ENCODE measurements around the gene BBOX1. TPM values are rescaled to one million over a fixed set of nuclear protein-coding genes. Genes with fewer than 3 reads are reported as not detected.

The BBOX1 gene
- total and polyA plus RNA-seq, 2 of the 8 experiments (the other 6 are each of a cell fraction or from before 2014, with no cell fraction given) = not detected

DNA sequence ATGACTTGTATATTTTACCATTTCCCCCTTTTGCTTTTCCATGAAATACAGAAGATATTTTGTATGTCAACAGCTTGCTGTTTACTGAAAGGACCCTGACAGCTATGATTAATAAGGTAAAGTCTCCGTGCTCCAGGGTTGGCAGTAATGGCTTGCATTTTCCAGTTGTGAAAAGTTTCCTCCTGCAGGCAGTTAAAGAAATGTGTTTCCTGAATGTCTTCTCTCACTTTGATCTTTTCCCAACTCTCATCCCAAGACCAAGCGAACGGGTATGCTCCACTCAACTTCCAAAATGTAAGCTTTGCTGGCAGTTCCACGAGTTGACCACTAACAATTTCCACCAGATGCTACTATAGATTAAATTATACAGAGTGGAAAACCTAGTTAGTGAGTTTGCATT, 37.8 kb upstream of the BBOX1 start (continued):
- TF ChIP-seq, protein P1, sequence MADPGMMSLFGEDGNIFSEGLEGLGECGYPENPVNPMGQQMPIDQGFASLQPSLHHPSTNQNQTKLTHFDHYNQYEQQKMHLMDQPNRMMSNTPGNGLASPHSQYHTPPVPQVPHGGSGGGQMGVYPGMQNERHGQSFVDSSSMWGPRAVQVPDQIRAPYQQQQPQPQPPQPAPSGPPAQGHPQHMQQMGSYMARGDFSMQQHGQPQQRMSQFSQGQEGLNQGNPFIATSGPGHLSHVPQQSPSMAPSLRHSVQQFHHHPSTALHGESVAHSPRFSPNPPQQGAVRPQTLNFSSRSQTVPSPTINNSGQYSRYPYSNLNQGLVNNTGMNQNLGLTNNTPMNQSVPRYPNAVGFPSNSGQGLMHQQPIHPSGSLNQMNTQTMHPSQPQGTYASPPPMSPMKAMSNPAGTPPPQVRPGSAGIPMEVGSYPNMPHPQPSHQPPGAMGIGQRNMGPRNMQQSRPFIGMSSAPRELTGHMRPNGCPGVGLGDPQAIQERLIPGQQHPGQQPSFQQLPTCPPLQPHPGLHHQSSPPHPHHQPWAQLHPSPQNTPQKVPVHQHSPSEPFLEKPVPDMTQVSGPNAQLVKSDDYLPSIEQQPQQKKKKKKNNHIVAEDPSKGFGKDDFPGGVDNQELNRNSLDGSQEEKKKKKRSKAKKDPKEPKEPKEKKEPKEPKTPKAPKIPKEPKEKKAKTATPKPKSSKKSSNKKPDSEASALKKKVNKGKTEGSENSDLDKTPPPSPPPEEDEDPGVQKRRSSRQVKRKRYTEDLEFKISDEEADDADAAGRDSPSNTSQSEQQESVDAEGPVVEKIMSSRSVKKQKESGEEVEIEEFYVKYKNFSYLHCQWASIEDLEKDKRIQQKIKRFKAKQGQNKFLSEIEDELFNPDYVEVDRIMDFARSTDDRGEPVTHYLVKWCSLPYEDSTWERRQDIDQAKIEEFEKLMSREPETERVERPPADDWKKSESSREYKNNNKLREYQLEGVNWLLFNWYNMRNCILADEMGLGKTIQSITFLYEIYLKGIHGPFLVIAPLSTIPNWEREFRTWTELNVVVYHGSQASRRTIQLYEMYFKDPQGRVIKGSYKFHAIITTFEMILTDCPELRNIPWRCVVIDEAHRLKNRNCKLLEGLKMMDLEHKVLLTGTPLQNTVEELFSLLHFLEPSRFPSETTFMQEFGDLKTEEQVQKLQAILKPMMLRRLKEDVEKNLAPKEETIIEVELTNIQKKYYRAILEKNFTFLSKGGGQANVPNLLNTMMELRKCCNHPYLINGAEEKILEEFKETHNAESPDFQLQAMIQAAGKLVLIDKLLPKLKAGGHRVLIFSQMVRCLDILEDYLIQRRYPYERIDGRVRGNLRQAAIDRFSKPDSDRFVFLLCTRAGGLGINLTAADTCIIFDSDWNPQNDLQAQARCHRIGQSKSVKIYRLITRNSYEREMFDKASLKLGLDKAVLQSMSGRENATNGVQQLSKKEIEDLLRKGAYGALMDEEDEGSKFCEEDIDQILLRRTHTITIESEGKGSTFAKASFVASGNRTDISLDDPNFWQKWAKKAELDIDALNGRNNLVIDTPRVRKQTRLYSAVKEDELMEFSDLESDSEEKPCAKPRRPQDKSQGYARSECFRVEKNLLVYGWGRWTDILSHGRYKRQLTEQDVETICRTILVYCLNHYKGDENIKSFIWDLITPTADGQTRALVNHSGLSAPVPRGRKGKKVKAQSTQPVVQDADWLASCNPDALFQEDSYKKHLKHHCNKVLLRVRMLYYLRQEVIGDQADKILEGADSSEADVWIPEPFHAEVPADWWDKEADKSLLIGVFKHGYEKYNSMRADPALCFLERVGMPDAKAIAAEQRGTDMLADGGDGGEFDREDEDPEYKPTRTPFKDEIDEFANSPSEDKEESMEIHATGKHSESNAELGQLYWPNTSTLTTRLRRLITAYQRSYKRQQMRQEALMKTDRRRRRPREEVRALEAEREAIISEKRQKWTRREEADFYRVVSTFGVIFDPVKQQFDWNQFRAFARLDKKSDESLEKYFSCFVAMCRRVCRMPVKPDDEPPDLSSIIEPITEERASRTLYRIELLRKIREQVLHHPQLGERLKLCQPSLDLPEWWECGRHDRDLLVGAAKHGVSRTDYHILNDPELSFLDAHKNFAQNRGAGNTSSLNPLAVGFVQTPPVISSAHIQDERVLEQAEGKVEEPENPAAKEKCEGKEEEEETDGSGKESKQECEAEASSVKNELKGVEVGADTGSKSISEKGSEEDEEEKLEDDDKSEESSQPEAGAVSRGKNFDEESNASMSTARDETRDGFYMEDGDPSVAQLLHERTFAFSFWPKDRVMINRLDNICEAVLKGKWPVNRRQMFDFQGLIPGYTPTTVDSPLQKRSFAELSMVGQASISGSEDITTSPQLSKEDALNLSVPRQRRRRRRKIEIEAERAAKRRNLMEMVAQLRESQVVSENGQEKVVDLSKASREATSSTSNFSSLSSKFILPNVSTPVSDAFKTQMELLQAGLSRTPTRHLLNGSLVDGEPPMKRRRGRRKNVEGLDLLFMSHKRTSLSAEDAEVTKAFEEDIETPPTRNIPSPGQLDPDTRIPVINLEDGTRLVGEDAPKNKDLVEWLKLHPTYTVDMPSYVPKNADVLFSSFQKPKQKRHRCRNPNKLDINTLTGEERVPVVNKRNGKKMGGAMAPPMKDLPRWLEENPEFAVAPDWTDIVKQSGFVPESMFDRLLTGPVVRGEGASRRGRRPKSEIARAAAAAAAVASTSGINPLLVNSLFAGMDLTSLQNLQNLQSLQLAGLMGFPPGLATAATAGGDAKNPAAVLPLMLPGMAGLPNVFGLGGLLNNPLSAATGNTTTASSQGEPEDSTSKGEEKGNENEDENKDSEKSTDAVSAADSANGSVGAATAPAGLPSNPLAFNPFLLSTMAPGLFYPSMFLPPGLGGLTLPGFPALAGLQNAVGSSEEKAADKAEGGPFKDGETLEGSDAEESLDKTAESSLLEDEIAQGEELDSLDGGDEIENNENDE (IDR thresholded peaks at IDR 0.05; ENCODE audit: insufficient replicate concordance, low read length) = no peak
- TF ChIP-seq NANOG (IDR thresholded peaks at IDR 0.05; ENCODE audit: insufficient read depth, low read depth, low read length, poor library complexity, severe bottlenecking) (no peak), EZH2 (IDR thresholded peaks at IDR 0.05; ENCODE audit: low read depth, low read length, severe bottlenecking) (no peak), RNF2 (IDR thresholded peaks at IDR 0.05; ENCODE audit: borderline replicate concordance, low read depth, low read length, missing control alignments, poor library complexity, severe bottlenecking) (no peak), RBBP5 (IDR thresholded peaks at IDR 0.05; ENCODE audit: borderline replicate concordance, low read depth, low read length) (no peak), NRF1 (IDR thresholded peaks at IDR 0.05; ENCODE audit: low read depth, low read length) (no peak), POU5F1 (IDR thresholded peaks at IDR 0.05; ENCODE audit: low read depth, low read length) (no peak)
- TF ChIP-seq, protein P2, sequence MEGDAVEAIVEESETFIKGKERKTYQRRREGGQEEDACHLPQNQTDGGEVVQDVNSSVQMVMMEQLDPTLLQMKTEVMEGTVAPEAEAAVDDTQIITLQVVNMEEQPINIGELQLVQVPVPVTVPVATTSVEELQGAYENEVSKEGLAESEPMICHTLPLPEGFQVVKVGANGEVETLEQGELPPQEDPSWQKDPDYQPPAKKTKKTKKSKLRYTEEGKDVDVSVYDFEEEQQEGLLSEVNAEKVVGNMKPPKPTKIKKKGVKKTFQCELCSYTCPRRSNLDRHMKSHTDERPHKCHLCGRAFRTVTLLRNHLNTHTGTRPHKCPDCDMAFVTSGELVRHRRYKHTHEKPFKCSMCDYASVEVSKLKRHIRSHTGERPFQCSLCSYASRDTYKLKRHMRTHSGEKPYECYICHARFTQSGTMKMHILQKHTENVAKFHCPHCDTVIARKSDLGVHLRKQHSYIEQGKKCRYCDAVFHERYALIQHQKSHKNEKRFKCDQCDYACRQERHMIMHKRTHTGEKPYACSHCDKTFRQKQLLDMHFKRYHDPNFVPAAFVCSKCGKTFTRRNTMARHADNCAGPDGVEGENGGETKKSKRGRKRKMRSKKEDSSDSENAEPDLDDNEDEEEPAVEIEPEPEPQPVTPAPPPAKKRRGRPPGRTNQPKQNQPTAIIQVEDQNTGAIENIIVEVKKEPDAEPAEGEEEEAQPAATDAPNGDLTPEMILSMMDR (IDR thresholded peaks at IDR 0.05; ENCODE audit: control extremely low read depth in 1 of 3, insufficient read depth in 1 of 3, low read depth in 1 of 3, low read length in 3 of 3) = no peak

All from H1 (cell line).